HepG2 (cell line): Measurements from ENCODE around the gene HOXA5. TPM values are rescaled to one million over a fixed set of nuclear protein-coding genes. Genes with fewer than 3 reads are reported as not detected.

Experiments
- ATAC-seq: fragments of 200-7000 bp; cut with Tn5 transposase; 3 replicates; pipeline ENCODE4 v1.9.1; 2020; ENCODE audit warnings: mild to moderate bottlenecking, moderate library complexity
- BruUV-seq: library from RNA; stranded (reverse); fragments of 400-500 nt; replicated peaks from 2 replicates; lab custom pipeline; 2021; lab: Mats Ljungman, UMichigan
- CTCF ChIA-PET: fragments of 300-600 bp; formaldehyde crosslinking; extraction: SDS; loops from one replicate; lab custom pipeline; 2021; ENCODE audit warnings: low total read pairs, inconsistent platforms, low intra/inter-chr PET ratio; lab: Yijun Ruan, JAX
- POLR2A ChIA-PET: fragments of 350-600 bp; sonication (Branson Sonifier 250); formaldehyde crosslinking; loops from one replicate; lab custom pipeline; 2020; ENCODE audit warnings: antibody characterized with exemption, inconsistent platforms; lab: Yijun Ruan, JAX
- DNase-seq: peaks from one replicate; pipeline ENCODE4 v3.0.0-alpha.2; 2015; ENCODE audit warnings: low spot score
- FAIRE-seq: peaks from 3 replicates; lab custom pipeline; 2011; peaks lifted over from hg19 to GRCh38; lab: Jason Lieb, UNC
- H2AFZ ChIP-seq: one replicate; pipeline ENCODE4 v1.6.1; 2011; ENCODE audit warnings: low read length, inconsistent platforms
- H3K27ac ChIP-seq: fragments of 300-600 bp; 3 replicates; pipeline ENCODE4 v1.8.0; 2011; ENCODE audit warnings: mixed run types, mild to moderate bottlenecking, mixed read lengths, low read length, inconsistent platforms; ENCODE audit not compliant: insufficient read depth; ENCODE audit errors: extremely low read length
- H3K27me3 ChIP-seq, 2 experiments: fragments of 200-600 bp in 1 of 2; 2 replicates in 1 of 2; 3 replicates in 1 of 2; pipeline versions ENCODE4 v1.6.0 to v1.8.0; 2011; ENCODE audit warnings: low read length in 2 of 2, mild to moderate bottlenecking in 2 of 2, moderate library complexity in 2 of 2, inconsistent platforms in 1 of 2; ENCODE audit not compliant: insufficient read depth in 2 of 2, control insufficient read depth in 1 of 2
- H3K36me3 ChIP-seq, 2 experiments: fragments of 200-600 bp in 1 of 2; replicated peaks in 1 of 2; 2 replicates in 1 of 2; 3 replicates in 1 of 2; pipeline versions ENCODE4 v1.5.1 to v1.8.0; 2011; ENCODE audit warnings: low read length in 2 of 2, inconsistent platforms in 1 of 2; ENCODE audit not compliant: insufficient read depth in 2 of 2, control insufficient read depth in 1 of 2
- H3K4me1 ChIP-seq: 2 replicates; pipeline ENCODE4 v1.5.1; 2012; ENCODE audit warnings: low read length, inconsistent platforms; ENCODE audit not compliant: insufficient read depth
- H3K4me2 ChIP-seq: 2 replicates; pipeline ENCODE4 v1.6.0; 2011; ENCODE audit warnings: low read depth, low read length, inconsistent platforms
- H3K4me3 ChIP-seq, 3 experiments: fragments of 200-600 bp in 1 of 3; sonication (generic), shearing (Covaris generic) in 1 of 3; replicated peaks in 1 of 3; 2 replicates each; pipeline ENCODE4 v1.5.1; 2011 to 2016; ENCODE audit warnings: low read length in 3 of 3, inconsistent platforms in 2 of 3, low read depth in 2 of 3, mild to moderate bottlenecking in 2 of 3, control low read depth in 1 of 3, mixed read lengths in 1 of 3; ENCODE audit not compliant: insufficient read depth in 1 of 3
- H3K79me2 ChIP-seq: one replicate; pipeline ENCODE4 v1.6.1; 2011; ENCODE audit warnings: low read length, inconsistent platforms; ENCODE audit not compliant: insufficient read depth
- H3K9ac ChIP-seq: 2 replicates; pipeline ENCODE4 v1.6.0; 2011; ENCODE audit warnings: mild to moderate bottlenecking, low read depth, low read length, inconsistent platforms; ENCODE audit not compliant: insufficient read depth
- H3K9me3 ChIP-seq: 2 replicates; pipeline ENCODE4 v1.5.1; 2012; ENCODE audit warnings: mild to moderate bottlenecking, low read length
- H4K20me1 ChIP-seq: 2 replicates; pipeline ENCODE4 v1.6.0; 2011; ENCODE audit warnings: inconsistent platforms, mild to moderate bottlenecking, low read length, moderate library complexity; ENCODE audit not compliant: insufficient read depth
- BRCA1 ChIP-seq: sonication (generic); formaldehyde crosslinking; IDR thresholded peaks from 2 replicates; pipeline ENCODE4 v1.4.0; 2020; ENCODE audit warnings: missing genetic modification reagents
- EHMT2 ChIP-seq: fragments of 200-600 bp; sonication (generic); IDR thresholded peaks from 2 replicates; pipeline ENCODE4 v1.7.0; 2017; ENCODE audit warnings: antibody characterized with exemption, low read depth, low read length, borderline replicate concordance
- GATA4 ChIP-seq: sonication (generic); IDR thresholded peaks from 2 replicates; pipeline ENCODE4 v1.6.1; 2016; ENCODE audit warnings: antibody characterized with exemption, low read depth, borderline replicate concordance
- HNRNPK ChIP-seq: fragments of 200-400 bp; formaldehyde crosslinking; IDR thresholded peaks from 2 replicates; pipeline ENCODE4 v1.6.1; 2018; ENCODE audit warnings: low read length, low read depth, moderate library complexity, mild to moderate bottlenecking; ENCODE audit not compliant: poor library complexity, severe bottlenecking
- MTA3 ChIP-seq: sonication (generic); formaldehyde crosslinking; IDR thresholded peaks from 2 replicates; pipeline ENCODE4 v1.4.0; 2020; ENCODE audit warnings: missing genetic modification reagents
- NR1H2 ChIP-seq: sonication (generic); formaldehyde crosslinking; IDR thresholded peaks from 2 replicates; pipeline ENCODE4 v1.8.1; 2022; ENCODE audit warnings: low read depth, missing genetic modification reagents, borderline replicate concordance
- PRMT3 ChIP-seq: sonication (generic); formaldehyde crosslinking; IDR thresholded peaks from 2 replicates; pipeline ENCODE4 v1.8.1; 2022; ENCODE audit warnings: low read depth, mild to moderate bottlenecking, moderate library complexity, missing genetic modification reagents, borderline replicate concordance
- REPIN1 ChIP-seq: sonication (generic); formaldehyde crosslinking; IDR thresholded peaks from 2 replicates; pipeline ENCODE4 v1.8.0; 2022; ENCODE audit warnings: missing genetic modification reagents, low read depth, mild to moderate bottlenecking, borderline replicate concordance
- REXO4 ChIP-seq: sonication (generic); formaldehyde crosslinking; IDR thresholded peaks from 2 replicates; pipeline ENCODE4 v1.8.0; 2022; ENCODE audit warnings: missing genetic modification reagents, mild to moderate bottlenecking, borderline replicate concordance
- TCF7 ChIP-seq: sonication (generic); IDR thresholded peaks from 2 replicates; pipeline ENCODE4 v1.6.1; 2016; ENCODE audit warnings: antibody characterized with exemption, low read depth
- ZMYM3 ChIP-seq: sonication (generic); formaldehyde crosslinking; IDR thresholded peaks from 2 replicates; pipeline ENCODE4 v1.5.1; 2020; ENCODE audit warnings: mild to moderate bottlenecking, missing genetic modification reagents
- ZNF224 ChIP-seq: sonication (generic); formaldehyde crosslinking; IDR thresholded peaks from 2 replicates; pipeline ENCODE4 v1.5.0; 2020; ENCODE audit warnings: mild to moderate bottlenecking, missing genetic modification reagents
- ZNF670 ChIP-seq: sonication (generic); formaldehyde crosslinking; IDR thresholded peaks from 2 replicates; pipeline ENCODE4 v1.8.0; 2022; ENCODE audit warnings: mild to moderate bottlenecking, missing genetic modification reagents, borderline replicate concordance
- ZNF772 ChIP-seq: sonication (generic); formaldehyde crosslinking; IDR thresholded peaks from 2 replicates; pipeline ENCODE4 v1.5.0; 2020; ENCODE audit warnings: mild to moderate bottlenecking, missing genetic modification reagents
- WGBS: methylation state at CpG from one replicate; pipeline ENCODE4 v1.1.6; 2017; ENCODE audit warnings: low lambda C conversion rate; 5-methylcytosine and 5-hydroxymethylcytosine counted together
- in situ Hi-C: cut with HindIII; loops from 2 replicates; pipeline ENCODE4 v1.10.0; 2017; ENCODE audit warnings: low pct_unique_long_range_greater_than_20kb; ENCODE audit not compliant: extremely low pct_ligation_motif_present
- intact Hi-C: fragments of 100-400 bp; cut with micrococcal nuclease; formaldehyde crosslinking; loops from one replicate; pipeline ENCODE4 v1.10.0; 2022; ENCODE audit not compliant: unreplicated experiment
- polyA plus RNA-seq, 8 experiments: library from polyadenylated mRNA; depleted of rRNA in 3 of 8; stranded (reverse) in 7 of 8; unstranded in 1 of 8; fragments of >200 nt; fragmentation: Illumina TruSeq in 4 of 8; extraction: Trizol in 4 of 8; gene quantifications; 2 replicates each; pipeline versions ENCODE4 v1.2.1 to v1.2.3, GENCODE V29; 2011 to 2016; ENCODE audit warnings: low read depth in 4 of 8, missing spikeins in 1 of 8, mixed read lengths in 1 of 8; ENCODE audit not compliant: insufficient read depth in 1 of 8
- total RNA-seq, 5 experiments: library from RNA; depleted of rRNA; stranded (reverse); fragments of >200 nt; fragmentation: Illumina TruSeq; extraction: Trizol; gene quantifications; 2 replicates each; pipeline ENCODE4 v1.2.3, GENCODE V29; 2016; ENCODE audit warnings: low read depth in 1 of 5

HOXA5 gene
- total and polyA plus RNA-seq, 2 of the 13 experiments (the other 11 are each of a cell fraction or from before 2014, with no cell fraction given) = 3.2 to 3.6 TPM

GRCh38 chr7:27156916-27157701, 13.6 kb upstream of the HOXA5 start:
- no peak overlapping the region for H3K4me2 ChIP-seq
- no peaks in the 10 kb centered on the region for H4K20me1 ChIP-seq
- intact Hi-C loops (no loop called here), in situ Hi-C loops (loop anchor here (5.0 to 25.0 kb wide), 2 partner anchors 790 to 1070 kb away; no protein-coding TSS in a partner anchor)
- H2AFZ ChIP-seq = no peak overlapping the region
- H3K4me1 ChIP-seq = peaks cover 22% of the 10 kb centered on the region
- POLR2A ChIA-PET = interaction anchor here (0.6 kb wide), 1 partner anchor 34 kb away, joined by 3 read pairs; no protein-coding TSS in a partner anchor
- H3K79me2 ChIP-seq = no peaks in the 10 kb centered on the region
- peaks cover 6 to 50% of the 10 kb centered on the region in 2 experiments for H3K27me3 ChIP-seq
- no peaks in the 10 kb centered on the region for H3K36me3 ChIP-seq
- no peak for FAIRE-seq
- TF ChIP-seq BRCA1 (CRISPR knock-in tag) (no peak), GATA4 (no peak), REPIN1 (CRISPR knock-in tag) (no peak), TCF7 (no peak), ZMYM3 (no peak), REXO4 (no peak), ZNF670 (CRISPR knock-in tag) (no peak), ZNF772 (CRISPR knock-in tag) (no peak), MTA3 (CRISPR knock-in tag) (no peak), PRMT3 (no peak), HNRNPK (no peak), ZNF224 (CRISPR knock-in tag) (no peak), NR1H2 (CRISPR knock-in tag) (no peak), EHMT2 (no peak)
- TF ChIP-seq, all 625 proteins: peak for 0
- no peak for ATAC-seq
- WGBS = 80% methylated on average over 20 of the region's 30 CpGs
- no peak overlapping the region for H3K9ac ChIP-seq
- no TSS peak for BruUV-seq
- no peak overlapping the region for H3K27ac ChIP-seq
- CTCF ChIA-PET = no interaction called here
- H3K9me3 ChIP-seq = no peaks in the 10 kb centered on the region
- DNase-seq = no peak
- H3K4me3 ChIP-seq = no peak overlapping the region; a peak in 1 of 6 replicates
